ENCODE measurements around the gene ESYT2.

The ESYT2 gene

DNA sequence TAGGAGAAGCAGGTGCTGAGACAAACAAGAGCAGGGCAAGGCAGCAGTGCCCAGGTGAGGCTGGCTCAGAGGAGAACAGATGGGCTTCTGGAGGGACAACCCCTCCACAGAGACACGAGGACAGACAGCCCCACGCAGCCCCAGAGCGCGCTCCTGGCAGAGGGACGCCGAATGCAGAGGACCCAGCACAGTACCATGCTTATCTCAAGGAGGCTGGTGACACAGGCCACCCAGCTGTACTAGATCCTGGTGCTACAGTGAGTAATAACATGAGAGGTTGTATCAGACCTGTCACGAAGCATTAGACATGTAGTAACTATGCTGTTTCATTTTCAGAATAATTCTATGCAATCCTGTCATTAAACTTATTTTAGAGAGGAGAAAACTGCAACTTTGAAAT lies 64.3 kb downstream of the ESYT2 start:
- DNase-seq = no peak

DNA sequence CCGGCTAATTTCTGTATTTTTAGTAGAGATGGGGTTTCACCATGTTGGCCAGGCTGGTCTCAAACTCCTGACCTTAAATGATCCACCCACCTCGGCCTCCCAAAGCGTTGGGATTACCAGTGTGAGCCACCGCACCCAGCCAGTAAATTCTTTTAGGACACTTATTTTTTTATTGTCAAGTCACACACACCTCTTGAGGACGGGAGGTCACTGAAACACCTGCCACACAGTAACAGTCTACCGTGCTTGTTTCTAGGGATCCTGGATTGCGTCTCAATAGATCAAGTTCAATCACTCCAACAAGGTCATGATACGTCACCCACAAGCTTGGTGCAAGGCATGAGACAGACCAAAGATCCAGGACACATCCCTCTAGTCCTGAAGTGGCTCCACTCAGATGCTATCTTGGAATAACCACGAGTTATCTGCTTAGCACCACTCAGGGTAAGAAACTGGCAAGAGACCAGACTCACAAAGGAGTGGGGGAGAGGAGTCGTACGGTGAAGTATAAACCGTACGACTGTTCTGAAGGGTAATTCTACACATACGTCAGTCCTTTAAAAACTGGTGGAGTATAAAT lies 65.8 kb downstream of the ESYT2 start:
- DNase-seq = no peak

DNA sequence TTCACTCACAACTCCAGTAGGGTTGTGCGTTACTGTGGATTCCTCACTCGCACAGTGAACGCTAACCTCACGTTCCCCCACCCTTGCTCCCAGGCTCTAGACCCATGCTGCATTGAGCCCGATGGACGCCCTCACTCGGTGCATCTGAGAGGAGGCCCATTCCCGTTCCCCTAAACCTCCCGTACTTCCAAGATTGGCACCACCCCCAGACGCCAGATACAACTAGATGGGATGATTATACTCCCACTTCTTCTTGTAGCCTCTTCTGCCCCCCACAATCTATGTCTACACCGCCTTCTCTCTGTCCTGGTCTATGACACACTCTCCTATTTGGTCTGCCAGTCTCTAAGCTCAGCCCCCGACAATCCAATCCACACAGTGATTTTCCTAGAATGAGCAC lies 67.4 kb downstream of the ESYT2 start:
- no peak for DNase-seq

DNA sequence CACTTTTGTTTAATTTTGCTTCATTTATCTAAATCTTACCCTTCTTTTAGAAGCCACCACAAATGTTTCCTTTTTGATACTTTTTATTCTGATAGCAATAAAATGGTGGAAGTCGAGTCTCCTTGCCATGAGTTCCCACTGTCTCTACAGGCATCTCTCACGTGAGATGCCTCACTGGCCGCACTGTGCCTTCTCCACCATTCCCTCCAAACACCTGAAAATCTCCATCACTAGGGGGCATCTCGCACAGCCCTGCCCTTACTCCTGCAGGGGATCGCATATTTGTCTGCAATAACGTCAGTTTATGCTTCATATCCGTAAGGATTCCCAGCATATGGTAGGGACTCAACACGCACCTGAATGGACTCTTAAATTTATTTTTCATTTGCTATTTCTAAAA lies 68.4 kb downstream of the ESYT2 start:
- no peak for DNase-seq

DNA sequence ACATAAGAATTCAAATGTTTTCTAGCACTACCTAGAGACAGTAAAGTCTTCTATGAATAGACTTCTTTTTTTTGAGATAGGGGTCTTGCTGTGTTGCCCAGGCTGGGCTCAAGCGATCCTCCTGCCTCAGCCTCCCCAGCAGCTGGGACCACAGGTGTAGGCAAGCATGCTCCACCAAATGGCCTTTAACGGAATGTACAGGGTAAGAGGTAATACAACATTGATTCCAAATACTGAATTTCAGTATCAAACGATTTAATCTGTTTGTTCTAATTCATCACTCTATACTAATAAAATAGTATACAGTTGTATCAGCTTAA lies 68.9 kb downstream of the ESYT2 start:
- DNase-seq = no peak

- no peak for DNase-seq
Observed at GRCh38 chr7:158759749-158760444, 69.4 kb downstream of the ESYT2 start.

- no peak for DNase-seq
Observed at GRCh38 chr7:158759245-158759614, 70.1 kb downstream of the ESYT2 start.

DNA sequence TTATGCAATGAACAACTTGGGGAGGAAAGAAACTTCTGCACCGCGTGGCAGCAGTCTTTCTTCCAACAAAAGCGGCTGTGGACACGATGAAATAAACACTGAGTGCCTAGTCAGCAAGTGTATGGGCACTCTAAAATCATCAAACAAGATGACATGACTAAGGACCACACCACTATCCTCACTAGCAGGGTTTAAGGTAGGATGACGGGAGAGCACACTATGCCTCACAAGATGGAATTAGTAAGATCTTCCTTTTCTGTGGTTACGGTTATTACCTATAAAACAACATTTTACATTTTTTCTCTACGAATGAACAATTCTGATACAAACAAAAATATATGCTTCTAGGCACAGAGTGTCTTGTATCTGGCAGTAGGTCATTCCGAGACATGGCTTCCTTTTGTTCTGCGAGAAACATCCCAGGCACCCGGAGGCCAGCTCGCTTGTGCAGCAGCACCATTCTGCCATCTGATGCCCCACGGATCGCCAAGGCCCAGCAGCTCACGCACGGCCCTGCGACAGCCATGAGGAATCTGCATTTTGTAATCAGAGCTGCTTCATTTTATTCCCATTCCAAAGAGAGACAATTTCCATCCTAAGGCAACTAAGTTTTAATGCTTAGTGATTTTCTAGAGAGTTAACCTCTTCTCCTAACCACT lies 70.6 kb downstream of the ESYT2 start:
- DNase-seq = no peak

- no peak for DNase-seq
Observed at GRCh38 chr7:158757404-158757989, 71.8 kb downstream of the ESYT2 start.

DNA sequence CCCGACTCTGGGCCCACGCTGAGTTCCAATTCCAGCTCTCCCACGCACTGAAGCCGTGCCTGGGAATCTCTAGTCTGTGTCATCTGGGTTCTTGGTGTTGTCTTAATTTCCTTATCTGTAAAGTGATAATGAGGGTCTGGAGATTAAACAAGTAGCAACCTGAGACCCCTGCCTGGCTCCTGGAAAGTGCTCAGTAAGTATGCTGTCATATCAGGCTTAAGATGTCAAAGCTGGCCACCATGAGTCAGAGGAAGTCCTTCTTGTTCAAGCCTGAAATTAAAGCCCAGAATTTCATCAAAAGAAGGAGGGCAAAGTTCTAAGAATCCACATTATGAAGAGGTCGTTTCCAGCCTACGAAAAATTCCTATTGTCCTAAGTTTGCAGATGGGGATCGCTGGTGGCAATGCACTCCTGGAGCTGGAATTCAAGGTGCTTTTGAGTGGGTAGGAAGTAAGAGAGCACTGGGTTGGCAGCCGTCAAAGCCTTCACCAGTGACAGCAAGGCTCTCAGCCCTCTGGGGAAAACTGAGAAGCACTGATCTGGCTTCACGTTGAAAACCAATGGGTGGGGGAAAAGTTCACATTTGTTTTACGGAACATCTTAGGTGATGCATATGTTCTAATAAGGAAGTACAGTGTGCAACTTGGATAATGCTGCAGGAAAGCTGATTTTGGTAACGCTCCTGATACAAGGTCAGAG lies 74.4 kb downstream of the ESYT2 start:
- DNase-seq = no peak

DNA sequence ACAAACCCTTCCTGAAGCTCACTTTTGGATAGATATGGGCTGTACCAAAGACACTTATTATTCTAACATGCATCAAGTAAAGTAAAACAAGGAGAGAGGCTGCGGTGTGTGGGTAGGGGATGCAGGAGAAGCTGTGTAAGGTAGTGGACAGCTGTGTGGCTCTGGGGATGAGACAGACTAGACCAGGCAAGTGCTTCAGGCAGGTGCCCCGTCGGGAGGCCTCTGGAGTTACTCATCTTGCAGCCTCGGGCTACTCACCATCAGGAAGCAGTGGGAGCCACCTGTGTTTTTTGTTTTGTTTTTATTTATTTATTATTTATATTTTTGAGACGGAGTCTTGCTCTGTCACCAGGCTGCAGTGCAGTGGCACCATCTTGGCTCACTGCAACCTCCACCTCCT lies 75.4 kb downstream of the ESYT2 start:
- DNase-seq = no peak

- no peak for DNase-seq
Observed at GRCh38 chr7:158751751-158752150, 77.6 kb downstream of the ESYT2 start.

DNA sequence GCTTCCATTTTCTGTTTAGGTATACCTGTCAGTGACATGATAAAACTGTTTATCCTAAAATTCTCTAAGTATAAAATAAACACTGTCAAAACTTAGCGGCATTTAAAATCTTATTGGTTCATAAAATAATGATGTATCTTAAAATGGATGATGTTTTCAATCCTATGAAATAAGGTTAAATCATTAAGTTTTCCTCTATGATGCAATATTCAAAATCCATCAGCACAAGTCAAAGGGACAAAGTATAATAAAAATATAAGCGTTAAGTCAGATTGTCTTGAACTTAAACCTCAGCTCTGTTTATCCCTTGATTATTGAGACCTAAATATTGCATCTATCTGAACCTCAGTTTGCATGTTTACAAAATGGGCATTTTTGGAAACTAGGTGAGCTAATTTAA lies 78.1 kb downstream of the ESYT2 start:
- no peak for DNase-seq

DNA sequence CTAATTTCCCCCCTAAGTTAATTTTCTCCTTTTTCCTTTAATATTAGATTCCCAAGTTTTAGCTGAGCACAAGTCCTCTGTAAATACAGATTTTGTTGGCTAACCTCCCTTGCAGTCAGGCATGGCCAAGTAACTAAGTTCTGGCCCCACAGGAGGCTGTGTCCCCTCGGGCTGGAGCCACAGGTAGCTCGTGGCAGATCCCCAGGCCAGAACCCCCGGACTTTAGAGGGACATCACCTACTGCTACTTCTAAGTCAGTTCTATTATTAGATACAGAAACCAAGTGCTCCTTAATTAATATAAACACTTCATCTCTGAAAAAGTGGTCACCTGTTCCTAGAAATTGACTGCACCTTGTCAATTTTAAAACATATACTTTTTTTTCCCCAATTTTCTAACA lies 78.6 kb downstream of the ESYT2 start:
- no peak for DNase-seq

- DNase-seq = no peak
Observed at GRCh38 chr7:158749396-158749795, 79.9 kb downstream of the ESYT2 start.

GRCh38 chr7:158748335-158748734 lies 81.0 kb downstream of the ESYT2 start:
- DNase-seq = no peak

DNA sequence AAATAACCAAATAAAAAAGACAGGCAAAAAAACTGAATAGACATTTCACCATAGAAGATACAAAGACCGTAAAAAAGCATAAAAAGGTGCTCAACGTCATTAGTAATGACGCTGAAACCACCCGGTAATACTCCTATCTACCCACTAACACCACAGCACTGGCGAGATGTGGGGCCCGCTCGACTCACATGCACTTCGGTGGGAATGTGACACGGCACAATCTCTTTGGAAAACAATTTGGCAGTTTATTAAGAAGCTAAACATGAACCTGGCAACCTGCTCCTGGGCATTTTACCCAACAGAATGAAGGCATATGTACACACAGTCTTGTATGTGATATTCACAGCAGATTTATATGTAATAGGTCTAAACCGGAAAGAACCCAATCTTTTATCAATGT lies 81.9 kb downstream of the ESYT2 start:
- DNase-seq = no peak

GRCh38 chr7:158746957-158747356 lies 82.4 kb downstream of the ESYT2 start:
- no peak for DNase-seq

DNA sequence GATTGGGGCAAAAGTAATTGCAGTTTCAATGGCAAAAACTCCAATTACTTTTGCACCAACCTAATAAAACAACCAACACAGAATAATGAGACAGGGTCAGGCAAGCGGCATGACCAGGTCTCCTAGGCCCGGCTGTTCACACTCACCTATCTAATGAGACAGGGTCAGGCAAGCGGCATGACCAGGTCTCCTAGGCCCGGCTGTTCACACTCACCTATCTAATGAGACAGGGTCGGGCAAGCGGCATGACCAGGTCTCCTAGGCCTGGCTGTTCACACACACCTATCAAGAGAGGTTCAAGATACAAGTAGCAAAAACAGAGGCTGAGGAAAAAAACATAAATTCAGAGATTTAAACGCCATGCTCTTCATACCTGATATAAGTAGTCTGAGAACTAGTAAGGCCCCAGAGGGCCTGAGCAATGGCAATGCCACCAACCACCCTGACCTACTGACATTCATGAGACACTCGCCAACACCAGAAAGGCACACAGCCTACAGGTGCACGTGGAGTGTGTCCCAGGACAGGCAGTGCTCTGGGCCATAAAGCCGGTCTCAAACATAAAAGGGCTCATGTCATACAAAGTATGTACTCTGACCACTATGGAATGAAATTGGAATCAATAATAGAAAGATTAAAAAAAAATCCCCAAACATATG lies 84.1 kb downstream of the ESYT2 start:
- no peak for DNase-seq

DNA sequence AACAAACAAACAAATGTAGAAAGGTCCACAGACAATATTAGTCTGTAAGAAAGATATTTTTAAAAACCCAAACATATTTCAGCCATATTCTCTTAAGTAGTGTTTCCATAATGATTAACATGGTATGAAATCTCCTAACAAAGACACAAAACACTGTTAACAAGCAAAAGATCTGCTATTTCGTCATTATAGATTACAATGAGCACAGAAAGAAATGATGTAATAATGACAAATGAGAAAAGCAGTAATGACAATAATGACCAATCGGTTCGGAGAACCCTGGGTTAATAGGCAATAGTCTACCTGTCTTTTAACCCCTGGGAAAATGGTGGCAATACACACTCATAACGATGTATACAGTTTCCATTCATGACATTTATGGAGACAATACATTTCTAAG lies 85.2 kb downstream of the ESYT2 start:
- DNase-seq = no peak

DNA sequence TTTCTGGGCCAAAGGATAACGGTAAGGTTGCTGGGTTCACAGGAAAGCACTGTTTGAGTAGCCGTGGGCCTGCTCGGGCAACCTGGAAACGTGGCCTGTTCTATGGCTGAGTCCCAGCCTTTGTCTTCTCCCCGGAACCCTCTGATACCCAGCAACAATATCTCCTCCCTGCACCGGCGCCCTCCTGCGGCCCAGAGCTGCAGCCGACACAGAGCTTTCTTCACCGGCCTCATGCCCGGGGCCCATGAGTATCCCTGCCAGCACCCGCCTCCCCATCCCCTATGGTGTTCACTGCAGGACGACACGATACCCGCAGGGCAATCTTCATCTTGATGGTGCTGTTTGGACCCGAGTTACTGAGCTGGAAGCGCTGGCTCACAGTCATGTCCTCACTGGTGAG lies 86.1 kb downstream of the ESYT2 start:
- DNase-seq = no peak

- no peak for DNase-seq
Observed at GRCh38 chr7:158742065-158742821, 87.1 kb downstream of the ESYT2 start.
